ENCODE measurements around the gene PRDM2.

PRDM2 gene

DNA sequence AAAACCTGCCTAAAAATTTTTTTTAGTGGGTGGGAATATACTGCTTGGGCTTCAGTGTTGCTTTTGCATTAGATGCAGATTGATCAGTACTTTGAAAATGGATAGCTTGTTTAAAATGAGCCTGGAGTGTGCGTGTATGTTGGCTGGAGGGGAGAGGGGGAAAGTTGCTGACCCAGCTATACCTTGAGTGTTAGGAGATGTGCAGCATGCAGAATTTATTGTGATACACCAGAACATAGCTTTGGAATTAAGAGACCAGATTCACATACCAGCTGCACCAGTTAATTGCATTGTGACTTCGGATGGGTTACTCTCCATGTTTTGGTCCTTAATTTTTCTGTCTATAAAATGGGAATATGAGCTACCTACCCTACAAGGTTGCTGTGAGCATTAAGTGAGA is 60.4 kb downstream of the PRDM2 start:
- peak overlapping the region; percentile 9 for H3K4me3 Mint-ChIP-seq
- H3K4me1 Mint-ChIP-seq (ENCODE audit: low read depth): peaks cover 92% of the 10 kb centered on the region
- peaks cover 3% of the 10 kb centered on the region for H3K36me3 Mint-ChIP-seq
- no peaks in the 10 kb centered on the region for H3K27me3 Mint-ChIP-seq
- H3K27ac Mint-ChIP-seq: no peak overlapping the region
- no peaks in the 10 kb centered on the region for H3K9me3 Mint-ChIP-seq (ENCODE audit: low read depth)

- H3K4me1 Mint-ChIP-seq (ENCODE audit: low read depth): peaks cover 94% of the 10 kb centered on the region
- no peaks in the 10 kb centered on the region for H3K27me3 Mint-ChIP-seq
- H3K4me3 Mint-ChIP-seq: peak overlapping the region; percentile 5
- no peaks in the 10 kb centered on the region for H3K9me3 Mint-ChIP-seq (ENCODE audit: low read depth)
- H3K36me3 Mint-ChIP-seq: peaks cover 3% of the 10 kb centered on the region
- peak overlapping the region; percentile 61 for H3K27ac Mint-ChIP-seq
Measured at GRCh38 chr1:13760921-13761320, 60.9 kb downstream of the PRDM2 start.

DNA sequence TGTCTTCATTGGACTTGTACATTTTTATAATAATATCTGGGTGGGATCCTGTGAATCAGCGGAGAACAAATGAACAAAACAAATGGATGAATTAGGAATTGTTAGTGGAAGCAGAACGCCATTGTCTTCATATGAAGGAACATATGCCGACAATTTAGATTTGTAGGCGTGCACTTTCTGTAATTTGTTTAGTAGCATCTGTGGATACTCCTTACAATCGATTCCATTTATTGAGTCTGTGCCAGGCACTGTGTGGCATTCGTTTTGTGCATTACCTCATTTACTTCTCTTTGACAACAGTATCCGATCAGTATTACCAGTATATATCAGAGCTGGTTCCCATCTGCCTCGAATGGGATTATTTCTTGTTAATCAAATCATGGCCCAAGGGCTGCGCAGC is 61.9 kb downstream of the PRDM2 start:
- peaks cover 96% of the 10 kb centered on the region for H3K4me1 Mint-ChIP-seq (ENCODE audit: low read depth)
- no peaks in the 10 kb centered on the region for H3K36me3 Mint-ChIP-seq
- H3K9me3 Mint-ChIP-seq (ENCODE audit: low read depth): no peaks in the 10 kb centered on the region
- no peak overlapping the region for H3K4me3 Mint-ChIP-seq
- H3K27ac Mint-ChIP-seq: peak overlapping the region; percentile 61
- H3K27me3 Mint-ChIP-seq: no peaks in the 10 kb centered on the region

DNA sequence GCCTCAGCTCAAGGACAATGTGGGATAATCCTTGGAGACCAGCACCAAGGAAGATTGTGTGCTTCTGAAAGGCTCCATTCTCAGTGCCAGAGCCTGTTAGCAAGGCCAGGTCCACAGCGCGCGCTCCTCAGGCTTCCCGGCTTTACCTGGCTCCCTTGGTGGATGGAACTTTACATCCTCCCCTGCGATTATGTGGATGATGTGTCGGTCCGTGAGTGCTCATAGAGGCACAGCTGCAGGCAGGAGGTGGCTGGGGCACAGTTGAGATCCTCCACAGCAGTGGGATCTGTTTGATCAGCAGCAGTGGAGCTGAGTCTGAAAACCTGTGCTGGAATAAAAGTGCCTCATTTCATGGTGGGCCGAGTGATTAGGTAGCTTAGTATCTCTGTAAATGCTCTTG is 62.7 kb downstream of the PRDM2 start:
- Mint-ChIP-seq H3K4me3 (no peak overlapping the region), H3K36me3 (no peaks in the 10 kb centered on the region), H3K27me3 (no peaks in the 10 kb centered on the region), H3K4me1 (ENCODE audit: low read depth) (peaks cover 92% of the 10 kb centered on the region), H3K9me3 (ENCODE audit: low read depth) (no peaks in the 10 kb centered on the region), H3K27ac (peak overlapping the region; percentile 36)

DNA sequence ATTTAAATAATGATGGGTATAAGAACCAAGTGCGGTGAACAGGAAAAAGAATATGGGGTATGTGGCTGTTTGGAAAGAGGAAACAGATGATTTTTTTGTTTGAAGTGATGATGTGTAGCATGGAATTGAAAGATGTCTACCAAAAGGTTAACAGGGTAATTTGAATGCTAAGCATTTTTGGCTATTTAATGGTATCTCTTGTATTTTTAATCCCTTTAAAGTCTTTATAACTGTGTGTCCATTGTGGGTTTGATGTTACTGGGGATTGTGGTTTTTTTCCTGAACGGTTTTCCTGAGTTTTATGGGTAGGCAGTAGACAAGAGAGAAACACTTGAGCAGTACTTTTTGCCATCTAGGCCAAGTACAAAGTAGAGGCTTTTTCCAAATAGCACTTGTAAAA is 63.2 kb downstream of the PRDM2 start:
- Mint-ChIP-seq H3K9me3 (ENCODE audit: low read depth) (no peaks in the 10 kb centered on the region), H3K4me1 (ENCODE audit: low read depth) (peaks cover 87% of the 10 kb centered on the region), H3K27ac (peak overlapping the region; percentile 36), H3K4me3 (peak overlapping the region; percentile 24), H3K36me3 (no peaks in the 10 kb centered on the region), H3K27me3 (no peaks in the 10 kb centered on the region)

DNA sequence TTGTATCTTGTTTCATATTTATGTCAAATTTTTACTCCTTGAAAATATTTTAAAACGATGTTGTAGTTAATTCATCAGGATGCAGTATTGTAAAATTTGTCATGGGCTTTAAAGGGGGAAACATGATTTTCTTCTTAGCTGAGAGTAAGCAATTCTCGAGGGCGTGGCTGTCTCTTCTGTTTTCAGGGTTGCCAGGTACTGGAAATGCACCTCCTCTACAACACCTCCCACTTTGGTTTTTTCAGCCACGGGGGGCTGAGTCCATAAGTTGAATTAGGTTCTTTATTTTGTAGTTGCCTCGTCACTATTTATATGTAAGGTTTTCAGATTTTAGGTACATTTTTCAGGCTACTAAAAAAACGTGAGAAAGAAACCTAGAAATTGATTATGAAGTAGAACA is 64.0 kb downstream of the PRDM2 start:
- H3K4me1 Mint-ChIP-seq (ENCODE audit: low read depth): peaks cover 87% of the 10 kb centered on the region
- no peaks in the 10 kb centered on the region for H3K9me3 Mint-ChIP-seq (ENCODE audit: low read depth)
- H3K27me3 Mint-ChIP-seq: no peaks in the 10 kb centered on the region
- H3K36me3 Mint-ChIP-seq: no peaks in the 10 kb centered on the region
- peak overlapping the region; percentile 38 for H3K4me3 Mint-ChIP-seq
- H3K27ac Mint-ChIP-seq: peak overlapping the region; percentile 17

- Mint-ChIP-seq H3K36me3 (no peaks in the 10 kb centered on the region), H3K9me3 (ENCODE audit: low read depth) (no peaks in the 10 kb centered on the region), H3K4me1 (ENCODE audit: low read depth) (peaks cover 88% of the 10 kb centered on the region), H3K27ac (peak overlapping the region; percentile 17), H3K4me3 (peak overlapping the region; percentile 4), H3K27me3 (no peaks in the 10 kb centered on the region)
Measured at GRCh38 chr1:13764588-13765332, 64.8 kb downstream of the PRDM2 start.

DNA sequence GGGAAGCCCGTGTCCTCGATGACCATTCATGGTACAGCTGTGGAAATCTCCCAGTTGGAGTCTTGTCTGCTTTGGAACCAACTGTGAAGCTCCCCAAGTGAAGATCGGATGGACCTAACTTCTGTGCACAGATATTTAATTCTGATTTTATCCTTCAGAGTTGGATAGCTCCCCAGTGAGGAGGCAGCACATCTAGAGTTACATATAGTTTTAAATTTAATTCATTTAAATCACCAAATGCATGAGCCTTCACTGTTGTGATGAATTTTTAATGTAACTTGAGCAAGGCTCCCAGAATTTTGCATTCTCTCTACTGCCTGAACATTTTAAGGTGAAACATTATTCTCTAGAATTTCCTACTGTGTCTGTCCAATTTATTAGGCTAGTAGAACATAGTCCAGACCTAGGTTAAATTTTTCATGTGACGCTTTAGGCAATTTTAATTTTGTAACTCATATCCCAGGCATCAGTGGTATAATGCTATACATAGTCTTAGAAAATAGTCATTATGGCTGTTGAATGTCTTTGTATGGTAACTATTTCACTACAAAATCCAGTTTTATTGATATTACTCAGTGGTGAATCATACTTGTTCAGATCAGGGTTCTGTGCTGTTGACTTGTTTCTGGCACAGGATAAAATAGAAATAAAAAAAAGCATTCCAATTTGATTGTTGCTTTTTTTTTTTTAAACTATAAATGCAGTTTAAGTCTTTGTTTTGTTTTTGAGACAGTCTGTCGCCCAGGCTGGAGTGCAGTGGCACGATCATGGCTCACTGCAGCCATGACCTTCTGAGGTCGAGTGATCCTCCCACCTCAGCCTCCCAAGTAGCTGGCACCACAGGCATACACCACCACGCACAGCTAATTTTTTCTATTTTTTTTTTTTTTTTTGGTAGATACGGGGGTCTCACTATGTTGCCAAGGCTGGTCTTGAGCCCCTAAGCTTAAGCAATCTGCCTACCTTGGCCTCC is 66.9 kb downstream of the PRDM2 start:
- H3K9me3 Mint-ChIP-seq (ENCODE audit: low read depth): no peaks in the 10 kb centered on the region
- H3K27ac Mint-ChIP-seq: peak overlapping the region; percentile 38
- no peak overlapping the region for H3K4me3 Mint-ChIP-seq
- H3K27me3 Mint-ChIP-seq: no peaks in the 10 kb centered on the region
- H3K4me1 Mint-ChIP-seq (ENCODE audit: low read depth): peaks cover 82% of the 10 kb centered on the region
- no peaks in the 10 kb centered on the region for H3K36me3 Mint-ChIP-seq

- Mint-ChIP-seq H3K4me1 (ENCODE audit: low read depth) (peaks cover 67% of the 10 kb centered on the region), H3K4me3 (peak overlapping the region; percentile 4), H3K9me3 (ENCODE audit: low read depth) (no peaks in the 10 kb centered on the region), H3K36me3 (no peaks in the 10 kb centered on the region), H3K27ac (peak overlapping the region; percentile 41), H3K27me3 (no peaks in the 10 kb centered on the region)
Measured at GRCh38 chr1:13769212-13769611, 69.2 kb downstream of the PRDM2 start.

DNA sequence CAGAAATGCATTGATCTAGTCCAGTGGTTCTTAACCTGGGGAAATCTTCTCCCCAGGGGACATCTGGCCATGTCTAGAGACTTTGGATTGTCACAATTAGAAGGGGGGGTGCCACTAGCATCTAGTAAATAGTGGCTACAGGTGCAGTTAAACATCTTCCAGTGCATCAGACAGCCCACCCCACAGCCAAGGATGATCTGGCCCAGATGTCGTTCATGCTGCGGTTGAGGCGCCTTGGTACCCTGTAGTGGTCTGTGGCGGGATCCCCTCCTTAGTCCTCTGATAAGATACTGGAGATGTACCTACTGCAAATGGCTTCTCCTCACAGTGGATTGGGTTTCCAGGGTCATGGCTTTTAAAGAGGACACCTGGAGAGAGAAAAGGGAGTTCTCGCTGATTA is 69.8 kb downstream of the PRDM2 start:
- H3K4me3 Mint-ChIP-seq: no peak overlapping the region
- no peaks in the 10 kb centered on the region for H3K36me3 Mint-ChIP-seq
- H3K27ac Mint-ChIP-seq: peak overlapping the region; percentile 41

DNA sequence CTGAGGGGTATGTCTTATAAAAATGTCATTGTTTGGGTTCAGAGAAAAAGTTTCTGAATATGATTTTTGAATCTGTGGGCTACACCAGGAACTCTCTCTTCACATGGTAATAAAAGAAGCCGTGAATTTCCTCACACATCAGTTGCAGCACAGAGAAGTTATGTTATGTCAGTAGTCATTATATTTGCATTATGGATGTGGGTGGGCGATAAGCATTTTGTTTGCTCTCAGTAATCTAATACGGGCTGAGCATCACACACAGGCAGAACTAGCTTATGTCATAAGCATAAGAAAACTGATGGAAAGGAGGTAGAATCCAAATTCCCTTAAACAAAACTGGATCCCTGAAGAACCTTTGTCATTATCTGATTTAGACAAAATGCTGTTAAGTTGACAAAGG is 70.8 kb downstream of the PRDM2 start:
- Mint-ChIP-seq H3K27ac (peak overlapping the region; percentile 70), H3K27me3 (no peaks in the 10 kb centered on the region), H3K9me3 (ENCODE audit: low read depth) (no peaks in the 10 kb centered on the region), H3K4me1 (ENCODE audit: low read depth) (peaks cover 52% of the 10 kb centered on the region), H3K4me3 (no peak overlapping the region), H3K36me3 (no peaks in the 10 kb centered on the region)

More for the DNA sequence above, 69.8 kb downstream of the PRDM2 start:
- Mint-ChIP-seq H3K9me3 (ENCODE audit: low read depth) (no peaks in the 10 kb centered on the region), H3K4me1 (ENCODE audit: low read depth) (peaks cover 60% of the 10 kb centered on the region), H3K27me3 (no peaks in the 10 kb centered on the region)

DNA sequence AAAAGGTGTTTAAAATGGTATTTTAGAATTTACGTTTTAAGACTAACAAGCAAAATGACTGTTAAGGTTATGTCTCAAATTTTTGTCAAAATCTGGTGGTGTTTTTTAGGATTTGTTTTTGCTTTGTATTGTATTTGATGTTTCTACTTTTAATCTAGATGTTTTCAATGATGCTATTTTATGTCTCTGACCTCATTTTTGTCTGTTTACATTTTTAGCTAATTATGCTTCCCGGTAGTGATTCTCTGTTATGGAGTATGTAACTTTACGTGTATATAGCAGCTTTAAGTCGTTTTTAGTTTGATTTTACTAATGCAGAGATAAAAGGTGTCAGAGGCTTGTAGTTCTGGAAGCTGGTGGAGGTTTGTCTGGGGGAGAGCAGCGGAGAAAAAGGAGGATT is 71.8 kb downstream of the PRDM2 start:
- H3K36me3 Mint-ChIP-seq: no peaks in the 10 kb centered on the region
- no peak overlapping the region for H3K4me3 Mint-ChIP-seq
- peak overlapping the region; percentile 72 for H3K27ac Mint-ChIP-seq
- peaks cover 43% of the 10 kb centered on the region for H3K4me1 Mint-ChIP-seq (ENCODE audit: low read depth)
- no peaks in the 10 kb centered on the region for H3K9me3 Mint-ChIP-seq (ENCODE audit: low read depth)
- H3K27me3 Mint-ChIP-seq: no peaks in the 10 kb centered on the region

GRCh38 chr1:13772271-13772670 is 72.3 kb downstream of the PRDM2 start:
- no peaks in the 10 kb centered on the region for H3K9me3 Mint-ChIP-seq (ENCODE audit: low read depth)
- H3K27ac Mint-ChIP-seq: no peak overlapping the region
- no peaks in the 10 kb centered on the region for H3K27me3 Mint-ChIP-seq
- H3K4me1 Mint-ChIP-seq (ENCODE audit: low read depth): peaks cover 41% of the 10 kb centered on the region
- H3K4me3 Mint-ChIP-seq: no peak overlapping the region
- no peaks in the 10 kb centered on the region for H3K36me3 Mint-ChIP-seq

- H3K27me3 Mint-ChIP-seq: no peaks in the 10 kb centered on the region
- peaks cover 30% of the 10 kb centered on the region for H3K4me1 Mint-ChIP-seq (ENCODE audit: low read depth)
- H3K9me3 Mint-ChIP-seq (ENCODE audit: low read depth): no peaks in the 10 kb centered on the region
- no peak overlapping the region for H3K27ac Mint-ChIP-seq
- H3K36me3 Mint-ChIP-seq: no peaks in the 10 kb centered on the region
- no peak overlapping the region for H3K4me3 Mint-ChIP-seq
Measured at GRCh38 chr1:13774121-13774520, 74.1 kb downstream of the PRDM2 start.

- Mint-ChIP-seq H3K4me3 (no peak overlapping the region), H3K4me1 (ENCODE audit: low read depth) (peaks cover 22% of the 10 kb centered on the region), H3K27ac (no peak overlapping the region), H3K9me3 (ENCODE audit: low read depth) (no peaks in the 10 kb centered on the region), H3K36me3 (no peaks in the 10 kb centered on the region), H3K27me3 (no peaks in the 10 kb centered on the region)
Measured at GRCh38 chr1:13775459-13775858, 75.5 kb downstream of the PRDM2 start.

Measured in activated naive CD8-positive, alpha-beta T cell (primary cell).